Activated CD8-positive, alpha-beta T cell treated with anti-CD3 and anti-CD28 coated beads for 36 hours (primary cell): ENCODE measurements around the gene ESRRB. TPM values are rescaled to one million over a fixed set of nuclear protein-coding genes. Genes with fewer than 3 reads are reported as not detected.

ENCODE experiments used
- ATAC-seq: fragments of 200-7000 bp; cut with Tn5 transposase; one replicate; pipeline ENCODE4 v1.10.0; 2021; ENCODE audit warnings: mild to moderate bottlenecking, moderate library complexity
- CTCF ChIA-PET: fragments of 350-600 bp; sonication (Branson Sonifier 250); formaldehyde crosslinking; loops from one replicate; lab custom pipeline; 2021; ENCODE audit warnings: antibody characterized with exemption; lab: Charles Lee
- POLR2A ChIA-PET: fragments of 350-600 bp; sonication (Branson Sonifier 250); formaldehyde crosslinking; loops from one replicate; lab custom pipeline; 2021; ENCODE audit warnings: antibody characterized with exemption; lab: Charles Lee
- DNase-seq: peaks from one replicate; pipeline ENCODE4 v3.0.0-alpha.2; 2020
- H3K27ac Mint-ChIP-seq: one replicate; pipeline ENCODE4 v1.8.0; 2021; ENCODE audit warnings: mild to moderate bottlenecking, mixed read lengths
- H3K27me3 Mint-ChIP-seq: one replicate; pipeline ENCODE4 v1.8.0; 2021; ENCODE audit warnings: mixed read lengths
- H3K36me3 Mint-ChIP-seq: one replicate; pipeline ENCODE4 v1.8.0; 2021; ENCODE audit warnings: low read depth, mixed read lengths
- H3K4me1 Mint-ChIP-seq: one replicate; pipeline ENCODE4 v1.8.0; 2021; ENCODE audit warnings: low read depth, mixed read lengths
- H3K4me3 Mint-ChIP-seq: one replicate; pipeline ENCODE4 v1.8.0; 2021; ENCODE audit warnings: mild to moderate bottlenecking, moderate library complexity, mixed read lengths
- H3K9me3 Mint-ChIP-seq: one replicate; pipeline ENCODE4 v1.8.0; 2021; ENCODE audit warnings: mixed read lengths
- CTCF ChIP-seq: fragments of 200-600 bp; IDR thresholded peaks from one replicate; pipeline ENCODE4 v1.8.0; 2022; ENCODE audit warnings: antibody characterized with exemption, mild to moderate bottlenecking
- intact Hi-C: fragments of 100-400 bp; cut with micrococcal nuclease; formaldehyde crosslinking; loops from one replicate; pipeline ENCODE4 v1.10.0; 2022
- total RNA-seq, 2 experiments: library from RNA; stranded (reverse); gene quantifications; one replicate each; pipeline ENCODE4 v1.2.3, GENCODE V29; 2021

ESRRB gene
- total RNA-seq, 2 experiments from 2014 or later, result 0.18 to 0.27 TPM

GRCh38 chr14:76386944-76387782 lies 11.2 kb downstream of the ESRRB start:
- intact Hi-C loops, result loop anchor here (10.0 kb wide), 1 partner anchor 332 kb away; no protein-coding TSS in a partner anchor

GRCh38 chr14:76389841-76390240 lies 13.9 kb downstream of the ESRRB start:
- intact Hi-C loops, result loop anchor here (10.0 kb wide), 1 partner anchor 335 kb away; no protein-coding TSS in a partner anchor
- no peaks in the 10 kb centered on the region for H3K4me1 Mint-ChIP-seq
- no peak overlapping the region for H3K27ac Mint-ChIP-seq
- DNase-seq (no peak), ATAC-seq (no peak)
- H3K36me3 Mint-ChIP-seq, result no peaks in the 10 kb centered on the region
- no peaks in the 10 kb centered on the region for H3K9me3 Mint-ChIP-seq
- peaks cover 17% of the 10 kb centered on the region for H3K27me3 Mint-ChIP-seq
- POLR2A ChIA-PET, result interaction anchor here (1.0 kb wide), 1 partner anchor 37 kb away, joined by 3 read pairs; no protein-coding TSS in a partner anchor
- no peak overlapping the region for H3K4me3 Mint-ChIP-seq
- TF ChIP-seq CTCF, result no peak
- CTCF ChIA-PET, result interaction anchor here (4.1 kb wide), 1 partner anchor 340 kb away, joined by 38 read pairs; no protein-coding TSS in a partner anchor

More at GRCh38 chr14:76386944-76387782, 11.2 kb downstream of the ESRRB start:
- Mint-ChIP-seq H3K27ac (no peak overlapping the region), H3K4me1 (no peaks in the 10 kb centered on the region), H3K27me3 (peaks cover 32% of the 10 kb centered on the region), H3K36me3 (no peaks in the 10 kb centered on the region), H3K4me3 (no peak overlapping the region), H3K9me3 (no peaks in the 10 kb centered on the region)
- ChIA-PET CTCF (interaction anchor here (0.7 to 4.1 kb wide), 28 partner anchors 9 to 381 kb away, joined by 3 to 38 read pairs (median 4); no protein-coding TSS in a partner anchor), POLR2A (no interaction called here)
- TF ChIP-seq CTCF, result peak; percentile 92
- ATAC-seq (peak; percentile 99), DNase-seq (peak; percentile 77)

GRCh38 chr14:76390621-76391020 lies 14.7 kb downstream of the ESRRB start:
- ChIA-PET CTCF (no interaction called here), POLR2A (no interaction called here)
- H3K27me3 Mint-ChIP-seq, result peaks cover 12% of the 10 kb centered on the region
- H3K4me3 Mint-ChIP-seq, result no peak overlapping the region
- TF ChIP-seq CTCF, result no peak
- DNase-seq (no peak), ATAC-seq (no peak)
- no peak overlapping the region for H3K27ac Mint-ChIP-seq
- H3K4me1 Mint-ChIP-seq, result no peaks in the 10 kb centered on the region
- H3K9me3 Mint-ChIP-seq, result no peaks in the 10 kb centered on the region
- intact Hi-C loops, result no loop called here
- no peaks in the 10 kb centered on the region for H3K36me3 Mint-ChIP-seq

GRCh38 chr14:76391981-76392690 lies 16.2 kb downstream of the ESRRB start:
- ChIA-PET CTCF (interaction anchor here (1.0 to 1.5 kb wide), 2 partner anchors 9 to 341 kb away, joined by 3 to 5 read pairs; no protein-coding TSS in a partner anchor), POLR2A (no interaction called here)
- Mint-ChIP-seq H3K4me3 (no peak overlapping the region), H3K27me3 (peaks cover 9% of the 10 kb centered on the region), H3K9me3 (no peaks in the 10 kb centered on the region), H3K36me3 (no peaks in the 10 kb centered on the region), H3K27ac (no peak overlapping the region), H3K4me1 (no peaks in the 10 kb centered on the region)
- DNase-seq (no peak), ATAC-seq (no peak)
- intact Hi-C loops, result no loop called here
- no peak for TF ChIP-seq CTCF
